NK-92 (cell line): ENCODE results near the gene B9D1.

Source experiments
- DNase-seq: peaks from one replicate; lab custom pipeline; 2025; ENCODE audit not compliant: unreplicated experiment; lab: John Stamatoyannopoulos, UW

Gene B9D1, protein sequence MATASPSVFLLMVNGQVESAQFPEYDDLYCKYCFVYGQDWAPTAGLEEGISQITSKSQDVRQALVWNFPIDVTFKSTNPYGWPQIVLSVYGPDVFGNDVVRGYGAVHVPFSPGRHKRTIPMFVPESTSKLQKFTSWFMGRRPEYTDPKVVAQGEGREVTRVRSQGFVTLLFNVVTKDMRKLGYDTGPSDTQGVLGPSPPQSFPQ

DNA sequence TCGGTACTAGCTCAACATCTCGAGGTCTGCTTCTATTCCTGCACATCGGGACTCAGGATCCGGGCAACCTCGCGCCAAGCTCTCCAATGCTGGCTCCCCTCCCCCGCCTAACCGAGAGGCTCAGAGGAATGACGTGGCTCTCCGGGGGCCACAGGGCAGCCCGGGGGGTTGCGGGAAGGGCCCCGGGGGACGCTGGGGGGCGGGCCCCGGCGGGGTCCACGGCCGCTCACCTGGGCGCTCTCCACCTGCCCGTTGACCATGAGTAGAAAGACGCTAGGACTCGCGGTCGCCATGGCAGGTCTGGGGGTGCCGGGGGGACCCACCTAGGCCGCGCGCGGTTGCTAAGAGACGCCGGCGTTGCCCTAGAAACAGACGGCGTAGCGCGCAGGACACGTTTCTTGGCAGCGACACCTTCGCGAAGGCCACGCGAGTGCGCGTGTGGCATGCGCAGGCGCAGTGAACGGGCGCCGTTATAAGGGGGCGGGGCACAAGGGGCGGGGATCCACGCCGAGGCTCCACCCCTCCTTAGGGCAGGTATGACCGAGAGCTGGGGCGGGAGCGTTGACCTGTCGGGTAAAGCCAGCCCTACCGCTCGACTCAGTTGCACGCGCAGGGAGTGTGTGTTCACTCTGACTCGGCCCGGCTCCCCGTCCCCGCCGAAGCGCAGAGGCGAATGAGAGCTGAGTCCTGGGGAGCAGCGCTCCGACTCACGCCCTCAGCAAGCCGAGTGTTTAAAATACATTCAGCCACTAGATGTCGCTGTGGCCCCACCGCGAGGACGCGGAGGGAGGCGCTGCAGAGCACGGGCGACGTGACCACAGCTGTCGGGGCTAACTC is at the start of gene B9D1:
B9D1 (minus strand) TSS at position 447 of the 837 bp plus-strand sequence; CDS start at position 293, 154 bp downstream.
- peak; percentile 43 for DNase-seq

DNA sequence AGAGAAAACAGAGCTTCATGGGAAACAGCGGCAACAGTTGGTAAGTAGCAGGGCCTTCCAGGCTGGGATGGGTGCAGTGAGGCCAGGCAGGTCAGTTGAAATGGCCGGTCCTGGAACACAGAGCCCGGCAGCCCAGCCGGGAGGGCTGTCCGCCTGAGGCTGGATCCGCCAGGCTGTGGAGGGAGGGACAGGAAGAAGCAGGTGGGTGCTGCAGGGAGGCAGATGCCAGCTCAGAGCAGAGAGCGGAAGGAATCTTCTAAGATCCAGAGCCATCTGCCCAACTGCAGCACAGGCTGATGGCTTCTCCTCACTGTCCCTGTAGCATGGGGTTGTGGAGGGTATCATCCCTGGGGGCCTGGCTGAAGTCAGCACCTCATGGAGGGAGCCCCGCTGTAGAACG is 49.1 kb upstream of the B9D1 start:
- DNase-seq: no peak

DNA sequence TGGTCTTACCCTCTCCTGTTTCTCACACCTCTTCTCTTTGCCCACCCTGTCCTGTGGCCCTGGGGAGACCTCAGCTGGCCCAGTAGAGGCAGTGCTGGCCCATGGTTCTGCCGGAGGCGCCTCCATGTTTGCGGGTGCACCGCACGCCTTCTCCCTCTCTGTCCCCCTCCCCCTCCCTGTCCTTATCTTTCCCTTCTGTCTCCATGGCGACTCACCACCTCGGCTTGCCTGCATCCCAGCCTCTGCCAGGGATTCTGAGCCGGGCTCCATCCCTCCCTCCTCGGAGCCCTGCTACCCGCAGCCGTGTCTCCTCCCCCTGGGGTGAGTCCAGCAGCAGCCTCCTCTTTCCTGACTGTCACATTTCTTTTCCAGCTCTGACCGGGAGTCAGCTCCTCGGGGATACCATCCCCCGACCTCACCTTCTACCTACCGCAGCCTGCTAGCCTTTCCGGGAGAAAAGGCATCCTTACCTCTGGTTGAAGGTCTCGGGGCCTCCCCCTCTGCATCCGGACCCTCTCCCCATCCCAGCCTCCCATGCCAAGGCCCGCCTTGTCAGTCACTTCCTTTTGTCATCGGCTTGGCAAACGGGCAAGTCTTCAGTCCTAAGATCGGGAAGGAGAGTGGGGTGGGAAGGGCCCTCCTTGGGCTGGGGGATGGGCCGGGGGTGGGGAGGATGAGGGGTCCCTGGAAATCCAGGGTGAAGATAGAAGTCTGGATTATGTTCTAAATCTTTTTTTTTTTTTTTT is 48.5 kb upstream of the B9D1 start, which contains the start of gene RNF112:
RNF112 (plus strand) TSS at position 358 of the 746 bp plus-strand sequence; CDS start at position 535, 177 bp downstream.
- no peak for DNase-seq

DNA sequence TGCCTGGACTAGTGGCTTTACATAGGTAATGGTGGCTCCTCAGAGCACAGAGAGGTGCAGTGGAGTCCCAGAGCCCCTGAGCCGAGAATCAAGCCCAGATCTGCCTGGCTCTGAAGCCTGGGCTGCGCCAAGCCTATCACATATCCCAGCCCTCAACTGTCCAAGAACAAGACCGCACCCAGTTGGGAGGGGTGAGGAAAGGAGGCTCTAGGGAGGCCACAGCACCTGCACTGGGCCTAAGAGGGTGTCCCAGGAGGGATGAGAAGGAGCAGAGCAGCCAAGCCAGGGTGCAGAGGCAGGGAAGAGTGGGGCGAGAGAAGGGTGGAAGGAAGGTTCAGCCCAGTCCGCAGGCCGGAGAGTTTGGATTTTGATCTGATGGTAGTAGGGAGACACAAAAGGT is 47.6 kb upstream of the B9D1 start:
- no peak for DNase-seq

DNA sequence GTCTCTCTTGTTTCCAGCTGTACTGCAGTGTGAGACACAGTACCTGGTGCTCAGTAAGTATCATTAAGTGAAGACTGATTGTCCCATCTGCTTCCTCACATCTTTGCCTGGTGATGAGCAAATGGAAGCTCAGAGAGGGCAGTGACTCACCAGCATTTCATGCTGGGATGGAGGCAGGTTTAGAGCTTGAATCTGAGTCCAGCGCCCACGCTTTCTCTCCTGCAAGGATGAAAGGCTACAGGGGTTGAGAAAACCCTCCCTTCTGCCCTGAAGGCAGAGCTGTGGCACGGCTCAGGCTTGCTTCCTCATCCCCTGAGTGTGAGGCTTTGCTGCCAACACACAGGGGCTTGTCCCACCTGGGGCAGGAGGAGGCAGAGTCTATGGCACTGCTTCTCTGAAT is 47.0 kb upstream of the B9D1 start:
- DNase-seq: no peak

DNA sequence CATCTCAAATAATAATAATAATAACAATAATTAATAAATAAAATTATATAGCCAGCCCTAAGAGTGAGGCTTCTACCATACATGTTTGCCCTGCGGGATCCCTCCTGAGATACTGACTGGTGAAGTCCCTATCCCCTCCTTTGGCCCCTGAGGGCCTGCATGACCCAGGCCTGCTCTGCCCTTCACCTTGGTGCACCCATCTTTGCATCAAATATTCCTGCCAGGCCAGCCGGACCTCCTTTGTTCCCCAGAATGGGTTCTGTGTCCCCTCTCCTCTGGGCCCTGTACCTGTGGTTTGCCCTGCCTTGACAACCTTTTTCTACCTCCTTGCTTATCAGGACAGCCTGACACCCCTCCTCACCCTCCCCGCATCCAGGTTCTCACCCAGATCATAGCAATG is 46.5 kb upstream of the B9D1 start:
- DNase-seq: no peak

DNA sequence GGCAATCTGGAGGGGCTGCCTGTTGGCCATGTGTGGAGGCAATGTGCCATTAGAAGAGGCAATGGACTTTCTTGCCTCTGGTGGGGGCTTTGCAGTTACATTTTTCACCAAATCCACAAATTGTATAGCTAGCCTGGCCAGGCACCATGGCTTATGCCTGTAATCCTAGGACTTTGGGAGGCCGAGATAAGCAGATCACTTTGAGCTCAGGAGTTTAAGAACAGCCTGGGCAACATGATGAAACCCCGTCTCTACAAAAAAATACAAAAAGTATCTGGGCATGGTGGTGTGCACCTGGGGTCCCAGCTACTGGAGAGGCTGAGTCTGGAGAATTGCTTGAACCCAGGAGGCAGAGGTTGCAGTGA is 45.8 kb upstream of the B9D1 start:
- no peak for DNase-seq

DNA sequence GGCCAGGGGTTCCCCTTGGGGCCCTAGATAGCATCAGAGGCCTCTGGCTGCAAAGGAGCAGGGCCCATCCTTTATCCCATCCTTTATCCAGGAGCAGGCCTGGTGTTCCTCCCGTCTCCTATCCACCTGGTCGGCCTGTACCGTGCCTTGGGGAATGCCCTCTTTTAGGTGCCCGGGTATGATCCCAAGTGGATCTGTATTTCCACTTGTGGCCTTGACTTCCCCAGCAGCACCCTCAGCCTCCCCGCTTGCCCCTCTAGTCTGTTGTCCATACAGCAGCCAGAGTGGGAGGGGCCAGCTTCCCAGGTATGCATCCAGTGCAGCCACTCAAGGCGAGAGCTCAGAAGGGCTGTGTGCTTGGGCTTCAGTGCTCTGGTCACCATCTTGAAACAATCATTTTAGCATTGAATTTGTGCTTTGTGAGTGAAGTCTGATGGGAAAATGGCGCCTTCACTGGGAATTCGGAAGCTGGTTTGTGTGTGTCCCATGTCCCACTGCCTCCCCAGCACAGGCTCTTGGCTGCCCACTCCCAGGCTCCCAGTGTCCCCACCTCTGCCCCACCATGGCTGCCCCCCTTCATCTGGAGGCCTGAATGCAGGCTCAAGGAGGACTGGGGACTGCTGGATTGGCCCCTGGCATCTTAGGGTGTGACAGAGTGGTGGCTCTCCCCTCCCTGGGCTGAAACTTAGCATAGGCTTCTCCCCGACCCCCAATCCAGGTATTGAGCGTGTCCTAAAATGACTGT is 45.2 kb upstream of the B9D1 start:
- no peak for DNase-seq

DNA sequence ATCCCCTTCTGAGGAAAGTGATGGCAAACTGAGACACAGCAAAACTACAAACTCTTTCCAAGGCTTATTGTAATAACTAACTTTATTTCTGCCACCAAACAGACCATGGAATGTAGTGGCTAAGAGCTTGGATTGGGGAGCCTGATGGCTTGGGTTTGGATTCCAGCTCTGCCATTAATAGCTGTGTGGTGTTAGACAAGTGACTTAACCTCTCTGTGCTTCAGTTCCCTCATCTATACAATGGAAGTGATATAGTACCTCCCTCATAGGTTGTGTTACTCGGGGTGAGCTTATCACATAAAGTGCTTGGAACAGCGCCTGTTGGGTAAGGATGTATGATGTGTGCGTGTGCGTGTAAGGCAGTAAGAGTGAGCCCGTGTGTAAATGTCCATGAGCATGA is 42.6 kb upstream of the B9D1 start:
- DNase-seq: no peak

DNA sequence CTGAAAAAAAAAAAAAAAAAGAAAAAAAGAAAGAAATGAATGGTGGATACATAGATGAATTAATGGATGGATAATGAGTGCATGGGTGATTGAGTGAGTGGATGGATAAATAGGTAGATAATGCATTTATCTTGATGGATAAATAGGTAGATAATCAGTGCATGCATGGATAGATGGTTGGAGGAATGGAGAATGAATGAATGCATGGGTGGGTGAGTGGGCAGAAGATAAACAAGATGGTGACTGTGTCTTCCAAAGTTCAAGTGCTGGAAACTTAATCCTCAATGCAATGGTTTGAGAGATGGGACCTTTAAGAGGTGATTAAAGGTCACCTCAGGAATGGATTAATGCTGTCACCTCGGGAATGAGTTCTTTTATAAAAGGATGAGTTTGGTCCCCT is 41.7 kb upstream of the B9D1 start:
- DNase-seq: no peak

DNA sequence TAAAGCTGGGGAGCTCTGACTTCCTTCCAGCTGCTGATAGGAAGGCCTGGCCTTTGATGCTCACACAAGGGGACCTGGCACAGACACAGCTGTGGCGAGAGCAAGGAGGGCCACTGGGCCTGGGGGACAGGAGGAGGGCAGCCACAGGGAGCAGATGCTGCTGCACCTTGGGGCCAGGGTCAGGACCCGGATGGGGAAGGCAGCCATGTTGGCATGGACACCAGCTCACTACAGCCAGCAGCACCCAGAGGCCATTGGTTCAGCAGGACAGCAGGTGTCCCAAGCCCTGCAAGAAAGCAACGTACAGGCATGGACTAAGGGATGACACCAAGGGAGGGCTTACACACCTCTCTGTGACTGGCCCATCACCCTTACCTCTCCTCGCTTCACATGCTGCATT is 40.5 kb upstream of the B9D1 start:
- DNase-seq: no peak

DNA sequence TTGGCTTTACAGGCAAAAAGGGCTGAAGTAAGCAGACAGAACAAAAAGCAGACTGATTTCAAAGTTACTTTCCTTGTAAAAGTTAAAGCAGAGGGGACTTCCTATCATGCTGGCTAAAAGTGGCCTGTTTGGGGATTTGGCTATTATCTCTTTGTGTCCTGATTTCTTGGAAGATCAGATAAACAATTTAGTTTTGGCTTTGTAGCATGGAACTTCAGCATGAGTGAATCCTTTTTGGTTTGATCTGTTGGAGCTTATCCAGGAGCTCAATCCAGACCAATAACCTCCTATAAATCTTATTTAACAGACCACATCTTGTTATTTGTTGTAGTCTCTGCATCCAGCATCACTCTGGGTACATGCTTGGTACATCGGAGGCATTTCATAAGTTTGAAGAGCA is 39.6 kb upstream of the B9D1 start:
- DNase-seq: no peak

DNA sequence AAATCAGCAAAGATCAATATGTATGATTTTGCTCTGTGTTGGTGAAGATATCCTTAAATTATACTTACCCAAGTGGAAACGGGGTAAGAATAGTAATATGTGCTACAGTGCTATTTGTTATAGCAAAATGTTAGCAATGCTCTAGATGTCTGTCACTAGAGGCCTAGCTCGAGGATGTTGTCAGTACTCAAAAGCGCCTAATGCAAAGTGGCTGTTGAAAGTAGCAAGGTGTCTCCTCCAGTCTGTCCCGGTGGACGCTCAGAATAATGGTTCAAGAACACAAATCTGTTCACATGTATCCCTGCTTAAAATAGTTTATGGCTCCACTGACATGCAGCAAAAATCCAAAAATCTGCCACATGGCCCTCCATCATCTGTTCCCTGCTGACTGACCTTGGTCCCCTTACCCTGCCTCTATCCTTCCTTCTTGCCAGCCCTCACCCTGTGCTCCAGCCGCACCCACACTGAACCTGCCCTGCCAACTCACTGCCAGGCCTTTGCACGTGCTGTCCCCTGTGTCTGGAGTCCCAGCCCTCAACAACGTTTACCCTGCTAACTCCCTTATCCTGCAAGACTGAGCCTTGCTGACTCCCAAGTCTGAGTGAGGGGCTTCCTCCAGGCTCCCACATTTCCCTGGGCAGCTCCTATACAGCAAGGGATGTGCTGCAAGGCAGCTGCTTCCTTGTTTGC is 38.9 kb upstream of the B9D1 start:
- no peak for DNase-seq

DNA sequence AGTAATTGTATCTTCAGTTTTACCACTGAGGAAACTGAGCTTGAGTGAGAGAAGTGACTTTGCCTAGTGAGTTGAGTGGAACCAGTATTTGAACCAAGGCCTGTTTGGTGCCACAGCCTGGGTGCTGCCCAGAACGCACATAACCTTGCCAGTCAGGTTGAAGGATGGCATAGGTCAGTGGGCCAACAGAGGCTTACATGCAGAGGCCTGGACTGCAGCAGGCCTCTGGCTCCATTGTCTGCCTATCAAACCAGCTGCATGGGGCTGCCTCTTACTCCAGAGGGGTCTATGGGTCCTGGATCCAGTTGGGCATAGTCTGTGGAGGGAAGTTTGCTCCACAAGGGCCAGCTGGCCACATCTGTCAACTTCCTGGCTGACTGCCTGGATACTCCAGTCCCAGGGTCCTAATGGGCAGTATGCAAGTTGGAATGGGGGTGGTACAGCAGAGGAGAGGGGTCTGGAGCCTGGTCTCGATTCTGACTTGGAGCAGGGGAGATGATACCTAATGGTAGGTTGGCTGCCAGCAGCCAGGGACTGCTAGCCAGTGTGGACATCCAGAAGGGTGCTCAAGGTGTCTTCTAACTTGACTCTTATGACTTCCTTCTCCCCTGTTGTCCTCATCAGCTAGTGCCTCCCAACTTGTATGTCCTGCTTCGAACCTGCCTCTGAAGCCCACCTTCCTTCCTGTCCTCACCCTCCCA is 37.4 kb upstream of the B9D1 start:
- DNase-seq: no peak

DNA sequence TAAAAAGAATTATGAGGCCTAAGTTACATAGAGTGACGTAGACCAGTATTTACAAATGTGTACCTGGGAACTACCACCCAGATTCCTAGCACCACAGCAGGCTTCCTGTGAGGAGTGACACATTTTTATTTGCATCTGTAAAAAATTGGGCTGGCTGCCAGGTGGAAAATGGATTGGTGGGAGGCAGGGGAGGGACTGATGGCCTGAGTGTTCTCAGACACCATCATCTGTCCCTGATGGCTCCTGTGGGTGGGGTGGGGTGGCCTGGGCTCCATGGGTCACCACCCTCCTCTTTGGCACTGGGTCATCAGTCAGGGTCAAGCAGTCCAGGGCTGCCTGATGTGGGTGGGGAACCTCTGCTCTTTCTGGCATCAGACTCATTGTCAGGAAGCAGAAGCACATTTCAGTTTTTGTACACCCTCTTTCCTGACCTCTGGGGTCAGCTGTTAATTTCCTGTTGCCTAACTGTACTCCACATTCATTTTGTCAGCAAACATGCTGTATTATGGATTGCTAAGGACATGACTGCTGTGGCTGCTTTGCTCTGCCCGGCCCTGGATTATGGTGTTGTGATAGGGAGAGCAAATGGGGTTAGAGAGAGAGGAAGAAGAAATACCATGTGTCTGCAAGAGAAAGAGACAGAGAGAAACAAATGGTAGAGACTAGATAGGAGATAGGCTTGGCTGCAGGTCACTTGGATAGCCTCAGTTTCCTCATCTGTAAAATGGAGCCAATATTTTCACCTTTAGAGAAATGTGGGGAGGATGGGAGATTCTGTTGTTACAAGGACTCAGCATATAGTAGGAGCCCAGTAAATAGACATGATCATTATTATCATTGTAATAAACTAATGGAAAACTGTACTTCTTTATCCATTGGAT is 36.0 kb upstream of the B9D1 start:
- no peak for DNase-seq

DNA sequence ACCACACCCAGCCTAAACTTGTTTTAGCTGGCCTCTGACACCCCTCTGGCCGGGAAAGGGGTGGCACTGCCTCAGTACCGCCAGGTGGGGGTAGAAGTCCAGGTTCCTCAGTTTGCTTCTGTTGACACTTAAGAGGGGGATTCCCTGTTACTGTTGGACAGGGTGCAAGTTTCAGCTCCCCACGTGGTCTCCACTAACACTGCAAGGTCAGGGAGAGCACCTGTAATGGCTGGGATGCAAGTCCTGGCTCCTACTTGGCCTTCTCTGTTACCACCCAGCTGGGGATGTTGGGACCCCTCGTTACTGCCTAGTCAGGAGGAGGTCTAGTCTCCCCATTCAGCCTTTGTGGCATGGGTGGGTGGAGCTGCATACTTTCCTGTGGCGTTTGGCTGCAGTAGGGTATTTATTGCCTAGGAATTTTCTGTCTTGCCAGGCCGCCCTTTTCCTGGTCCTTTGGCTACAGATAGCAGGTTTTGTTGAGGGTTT is 35.1 kb upstream of the B9D1 start:
- DNase-seq: no peak

DNA sequence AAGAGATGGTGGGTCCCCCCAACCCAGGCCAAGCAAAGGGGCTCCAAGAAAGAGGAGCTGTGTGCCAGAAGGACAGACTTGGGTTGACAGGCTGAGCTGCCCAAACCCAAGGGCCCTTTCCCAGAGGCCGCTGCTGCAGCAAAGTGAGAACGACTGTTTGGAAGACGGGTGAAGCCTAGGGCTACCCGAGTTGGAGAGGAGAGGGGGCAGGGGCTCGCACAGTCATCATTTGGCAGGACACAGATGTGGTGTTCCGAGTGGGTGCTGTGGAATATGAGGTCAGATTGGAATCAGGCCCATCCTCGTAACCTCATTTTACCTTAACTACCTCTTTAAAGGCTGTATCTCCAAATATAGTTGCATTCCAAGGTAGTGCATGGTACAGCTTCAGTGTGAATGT is 29.8 kb upstream of the B9D1 start:
- DNase-seq: no peak

DNA sequence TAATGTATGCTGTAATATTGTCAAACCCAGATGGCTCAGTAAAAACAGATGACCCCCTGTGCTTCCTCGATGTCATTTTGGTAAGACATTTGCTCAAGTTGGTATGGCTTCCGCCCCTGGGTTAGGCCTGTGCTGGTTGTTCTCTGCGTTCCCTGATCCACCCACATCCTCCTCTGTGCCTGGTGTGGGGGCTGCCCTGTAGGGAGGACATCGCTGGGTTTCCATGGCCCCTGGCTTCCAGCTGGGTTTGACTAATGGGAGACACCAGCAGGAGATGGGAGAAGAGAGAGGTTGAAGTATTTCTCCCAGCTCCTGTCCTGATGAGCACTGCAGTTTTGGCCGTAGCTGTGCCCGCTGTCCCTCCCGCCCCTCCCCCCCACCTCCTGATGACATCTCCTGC is 28.9 kb upstream of the B9D1 start:
- DNase-seq: no peak

DNA sequence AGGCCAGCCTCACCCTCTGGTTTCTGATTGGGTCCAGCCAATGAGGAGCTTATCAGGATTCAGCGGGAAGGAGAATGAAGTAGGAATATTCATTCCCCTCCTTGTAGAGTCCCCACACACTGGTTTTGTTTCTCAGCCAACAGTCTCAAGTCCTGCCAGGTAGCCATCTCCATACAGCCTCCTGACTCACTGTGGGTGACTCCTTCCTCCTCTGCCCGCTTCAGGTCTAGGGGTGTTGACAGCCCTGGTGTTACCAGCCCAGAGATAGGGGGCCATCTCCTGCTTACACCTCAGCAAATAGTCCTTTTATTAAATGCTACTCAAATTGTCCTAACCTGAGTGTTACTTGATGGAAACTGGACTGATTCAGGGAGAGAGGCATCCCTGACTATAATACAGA is 28.4 kb upstream of the B9D1 start:
- no peak for DNase-seq
